Measurements from ENCODE around the gene OR8B12.

Gene OR8B12, protein sequence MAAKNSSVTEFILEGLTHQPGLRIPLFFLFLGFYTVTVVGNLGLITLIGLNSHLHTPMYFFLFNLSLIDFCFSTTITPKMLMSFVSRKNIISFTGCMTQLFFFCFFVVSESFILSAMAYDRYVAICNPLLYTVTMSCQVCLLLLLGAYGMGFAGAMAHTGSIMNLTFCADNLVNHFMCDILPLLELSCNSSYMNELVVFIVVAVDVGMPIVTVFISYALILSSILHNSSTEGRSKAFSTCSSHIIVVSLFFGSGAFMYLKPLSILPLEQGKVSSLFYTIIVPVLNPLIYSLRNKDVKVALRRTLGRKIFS
- 0 reads per million in 2 experiments for total RNA-seq

DNA sequence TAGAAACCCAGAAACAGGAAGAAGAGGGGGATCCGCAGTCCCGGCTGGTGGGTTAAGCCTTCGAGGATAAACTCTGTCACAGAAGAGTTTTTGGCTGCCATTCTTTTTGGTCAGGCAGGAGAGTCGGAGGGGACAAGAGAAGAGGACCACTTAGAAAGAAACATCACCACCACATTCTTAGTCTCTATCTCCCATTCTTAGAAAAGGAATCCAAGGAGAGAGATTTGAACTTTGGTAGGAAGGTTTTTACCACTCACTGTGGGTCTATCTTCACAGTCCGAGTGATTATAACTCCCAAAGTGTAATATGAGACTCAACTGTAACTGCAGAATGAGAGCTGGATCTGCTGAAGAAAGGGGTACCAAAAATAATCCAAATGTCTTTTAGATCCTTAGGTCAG is at the start of gene OR8B12:
Gene OR8B12, minus strand, starts transcription at position 101 of the 400 bp plus-strand sequence. Its CDS starts 0 bp downstream, at position 101.
- DNase-seq (ENCODE audit: low read depth) = no peak

DNA sequence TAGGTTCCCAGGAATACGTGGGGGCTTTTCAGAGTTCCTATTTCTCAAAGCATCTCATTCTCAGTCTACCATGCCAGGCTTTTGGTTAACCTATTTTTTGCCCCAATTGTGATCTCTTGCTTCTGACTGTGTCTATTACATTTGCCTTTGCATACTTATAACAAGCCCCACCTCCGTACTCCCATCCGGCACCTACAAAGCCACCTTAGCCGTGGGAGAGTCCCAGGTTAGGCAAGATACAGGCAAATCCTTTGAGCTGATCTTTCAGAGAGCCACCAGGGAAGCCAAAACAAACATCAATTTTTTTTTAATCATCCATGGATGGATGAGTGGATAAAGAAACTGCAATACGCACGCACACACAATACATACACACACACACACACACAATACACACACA is 49.2 kb upstream of the OR8B12 start:
- DNase-seq (ENCODE audit: low read depth) = no peak

DNA sequence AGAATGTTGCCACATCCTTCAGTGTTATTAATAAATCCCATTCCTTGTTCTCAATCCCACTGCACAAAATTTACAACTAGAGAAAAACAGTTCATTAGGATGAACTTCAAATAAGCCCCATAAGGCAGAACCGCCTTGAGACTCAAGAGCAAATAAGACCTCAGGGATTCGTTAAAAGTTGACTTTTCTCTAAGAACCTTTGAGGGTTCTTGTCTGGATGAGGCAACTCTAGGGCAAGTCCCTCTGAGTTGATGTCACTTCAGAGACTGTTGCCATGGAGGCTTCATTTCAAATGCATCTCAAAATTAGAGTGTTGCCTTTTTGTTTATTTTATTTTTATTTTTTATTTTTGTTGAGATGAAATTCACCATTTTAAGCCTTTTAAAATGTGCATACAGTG is 48.0 kb upstream of the OR8B12 start:
- DNase-seq (ENCODE audit: low read depth) = no peak

GRCh38 chr11:124586238-124586860 is 42.9 kb upstream of the OR8B12 start:
- no peak for DNase-seq (ENCODE audit: low read depth)

DNA sequence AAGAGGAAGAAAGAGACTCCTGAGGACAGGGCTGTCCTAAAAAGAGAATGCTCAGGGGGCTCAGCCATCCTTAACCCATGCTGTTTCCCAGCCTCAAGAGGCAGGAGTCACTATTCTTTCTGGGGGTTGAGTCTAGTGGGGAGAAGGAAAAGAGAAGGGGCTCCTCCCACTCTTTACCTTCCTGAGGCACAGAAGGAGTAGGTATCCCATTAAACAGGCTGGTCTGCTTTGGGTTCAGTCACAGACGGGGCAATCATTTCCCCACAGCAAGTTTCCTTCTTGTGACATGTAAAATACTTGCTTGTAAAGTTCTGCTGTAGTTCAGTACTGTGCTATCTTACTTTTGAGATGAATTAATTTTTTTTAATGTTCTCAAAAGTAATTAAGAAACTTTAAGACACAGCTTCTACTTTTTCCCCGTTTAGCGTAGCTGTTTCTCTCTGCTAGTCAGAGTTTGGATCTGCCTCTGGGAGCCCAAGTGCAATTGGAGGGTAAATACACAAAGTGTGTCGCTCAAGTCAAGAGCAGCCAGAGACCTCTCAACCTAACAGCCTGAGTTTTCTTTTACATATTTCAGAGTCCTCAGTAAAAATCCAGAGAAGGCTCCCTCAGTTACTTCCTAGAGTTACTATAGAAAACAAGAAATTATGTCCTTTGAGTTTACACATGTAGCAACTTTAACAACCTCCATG is 41.4 kb upstream of the OR8B12 start:
- DNase-seq (ENCODE audit: low read depth) = no peak

- no peak for DNase-seq (ENCODE audit: low read depth)
Measured at GRCh38 chr11:124583781-124584180, 40.3 kb upstream of the OR8B12 start.

DNA sequence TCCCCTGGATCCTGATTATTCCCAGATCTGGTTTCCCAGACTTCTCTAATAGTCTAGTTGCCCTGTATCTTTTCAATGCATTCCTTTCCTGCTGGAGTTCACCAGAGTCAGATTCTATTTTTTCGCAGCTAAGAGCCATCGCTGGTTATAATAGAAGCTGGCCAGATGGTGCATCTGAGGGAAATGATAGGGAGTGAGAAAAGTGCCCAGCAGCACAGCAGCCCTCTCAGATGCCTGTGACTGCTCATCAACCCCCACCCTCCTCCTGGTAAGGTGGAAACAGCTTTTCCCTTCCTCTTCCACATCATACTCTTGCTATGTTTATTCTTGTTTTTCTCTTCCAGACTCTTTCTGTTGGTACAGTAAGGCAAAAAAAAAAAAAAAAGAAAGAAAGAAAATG is 39.1 kb upstream of the OR8B12 start:
- DNase-seq (ENCODE audit: low read depth) = no peak

DNA sequence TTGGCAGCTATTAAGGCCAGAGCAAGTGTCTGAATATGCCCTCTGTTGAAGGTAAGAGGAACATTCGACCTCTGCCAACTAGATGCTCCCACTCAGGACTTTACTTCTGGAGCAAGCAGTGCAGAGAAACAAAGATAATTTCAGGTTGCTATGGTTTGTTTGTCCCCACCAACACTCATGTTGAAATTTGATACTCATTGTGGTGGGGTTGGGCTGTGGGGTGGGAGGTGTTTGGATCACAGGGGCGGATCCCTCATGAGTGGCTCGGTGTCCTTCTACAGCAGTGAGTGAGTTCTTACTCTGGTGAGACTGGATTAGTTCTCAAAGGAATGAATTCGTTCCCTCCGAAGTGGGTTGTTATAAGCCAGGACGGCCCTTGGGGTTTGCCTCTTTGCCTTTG is 38.4 kb upstream of the OR8B12 start:
- DNase-seq (ENCODE audit: low read depth) = no peak

DNA sequence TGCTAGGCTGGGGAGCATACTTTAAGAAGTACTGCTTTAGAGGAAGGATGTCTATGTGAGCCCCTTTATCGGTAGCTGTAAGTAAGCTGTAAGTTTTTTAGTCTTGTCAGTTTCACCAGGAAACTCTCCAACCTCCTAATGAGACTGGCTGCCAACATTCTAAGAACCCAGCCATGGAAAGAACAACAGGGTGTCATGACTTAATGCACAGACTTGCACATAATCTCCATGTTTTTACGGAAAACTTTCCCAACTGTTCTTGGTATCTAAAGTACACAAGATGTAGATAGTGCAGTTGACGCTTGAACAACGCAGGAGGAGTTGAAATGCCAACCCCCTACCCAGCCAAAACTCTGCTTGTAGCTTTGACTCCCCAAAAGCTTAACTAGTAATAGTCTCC is 35.3 kb upstream of the OR8B12 start:
- DNase-seq (ENCODE audit: low read depth) = no peak

- no peak for DNase-seq (ENCODE audit: low read depth)
Measured at GRCh38 chr11:124577716-124578427, 34.4 kb upstream of the OR8B12 start.

DNA sequence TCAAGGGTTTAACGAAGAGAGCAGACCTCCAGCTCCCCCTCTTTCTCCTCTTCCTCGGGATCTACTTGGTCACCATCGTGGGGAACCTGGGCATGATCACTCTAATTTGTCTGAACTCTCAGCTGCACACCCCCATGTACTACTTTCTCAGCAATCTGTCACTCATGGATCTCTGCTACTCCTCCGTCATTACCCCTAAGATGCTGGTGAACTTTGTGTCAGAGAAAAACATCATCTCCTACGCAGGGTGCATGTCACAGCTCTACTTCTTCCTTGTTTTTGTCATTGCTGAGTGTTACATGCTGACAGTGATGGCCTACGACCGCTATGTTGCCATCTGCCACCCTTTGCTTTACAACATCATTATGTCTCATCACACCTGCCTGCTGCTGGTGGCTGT is 26.7 kb upstream of the OR8B12 start:
- DNase-seq (ENCODE audit: low read depth) = no peak

- no peak for DNase-seq (ENCODE audit: low read depth)
Measured at GRCh38 chr11:124569697-124570096, 26.2 kb upstream of the OR8B12 start, which contains the start of gene OR8A1. Gene OR8A1, plus strand, starts transcription at chr11:124569997. Its CDS starts 123 bp downstream, at chr11:124570120.

GRCh38 chr11:124556828-124557227 is 13.4 kb upstream of the OR8B12 start:
- DNase-seq (ENCODE audit: low read depth) = no peak

GRCh38 chr11:124551987-124552386 is 8.5 kb upstream of the OR8B12 start:
- DNase-seq (ENCODE audit: low read depth) = no peak

- no peak for DNase-seq (ENCODE audit: low read depth)
Measured at GRCh38 chr11:124551189-124551588, 7.7 kb upstream of the OR8B12 start.

DNA sequence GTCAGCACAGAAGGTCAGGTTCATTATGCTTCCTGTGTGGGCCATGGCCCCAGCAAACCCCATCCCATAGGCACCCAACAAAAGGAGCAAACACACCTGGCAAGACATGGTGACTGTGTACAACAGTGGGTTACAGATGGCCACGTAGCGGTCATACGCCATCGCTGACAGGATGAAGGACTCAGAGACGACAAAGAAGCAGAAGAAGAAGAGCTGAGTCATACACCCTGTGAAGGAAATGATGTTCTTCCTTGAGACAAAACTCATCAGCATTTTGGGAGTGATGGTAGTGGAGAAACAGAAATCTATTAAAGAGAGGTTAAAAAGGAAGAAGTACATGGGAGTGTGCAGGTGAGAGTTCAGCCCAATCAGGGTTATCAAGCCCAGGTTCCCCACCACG is 309 bp downstream of the OR8B12 start:
- DNase-seq (ENCODE audit: low read depth) = no peak

DNA sequence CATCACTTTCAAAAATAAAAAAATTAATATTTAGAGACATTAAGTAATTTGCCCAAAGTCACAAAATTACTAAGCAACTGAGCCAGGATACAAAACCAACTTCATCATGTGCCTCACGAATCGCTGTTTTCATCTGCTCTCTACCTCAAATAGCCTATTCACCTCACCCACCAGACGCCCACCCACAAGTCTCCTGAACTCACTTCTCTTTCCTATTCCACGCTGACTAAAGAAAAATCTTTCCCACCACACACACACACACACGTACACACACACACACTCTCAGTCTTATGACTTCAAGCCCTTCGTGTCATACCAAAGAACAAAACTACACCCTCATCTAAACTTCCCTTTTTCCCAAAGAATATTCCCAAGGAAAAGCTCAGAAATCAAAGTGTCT is 2.2 kb downstream of the OR8B12 start:
- no peak for DNase-seq (ENCODE audit: low read depth)

DNA sequence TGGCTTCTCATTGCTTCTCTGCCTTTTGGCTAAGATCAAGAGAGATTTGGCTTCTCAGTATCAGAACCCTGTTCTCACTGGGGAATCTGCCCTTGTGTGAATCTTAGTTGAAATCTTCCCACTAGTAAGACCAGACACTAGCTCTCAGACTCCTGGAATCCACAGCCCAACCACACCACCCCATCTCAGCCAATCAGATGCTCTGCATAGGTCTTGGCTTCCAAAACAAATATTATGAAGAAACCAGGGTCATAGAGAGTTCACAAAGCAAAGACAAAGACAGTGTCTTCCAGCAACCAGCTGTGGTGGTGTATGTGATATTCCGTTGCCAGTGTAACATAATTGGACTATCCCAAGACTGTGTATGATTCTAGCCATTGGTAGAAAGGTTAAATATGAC is 5.4 kb downstream of the OR8B12 start:
- DNase-seq (ENCODE audit: low read depth) = no peak

GRCh38 chr11:124536520-124536919 is 6.9 kb downstream of the OR8B12 start:
- DNase-seq (ENCODE audit: low read depth) = no peak

GRCh38 chr11:124535552-124536232 is 7.8 kb downstream of the OR8B12 start:
- no peak for DNase-seq (ENCODE audit: low read depth)

GRCh38 chr11:124534051-124534450 is 9.4 kb downstream of the OR8B12 start:
- DNase-seq (ENCODE audit: low read depth) = no peak

DNA sequence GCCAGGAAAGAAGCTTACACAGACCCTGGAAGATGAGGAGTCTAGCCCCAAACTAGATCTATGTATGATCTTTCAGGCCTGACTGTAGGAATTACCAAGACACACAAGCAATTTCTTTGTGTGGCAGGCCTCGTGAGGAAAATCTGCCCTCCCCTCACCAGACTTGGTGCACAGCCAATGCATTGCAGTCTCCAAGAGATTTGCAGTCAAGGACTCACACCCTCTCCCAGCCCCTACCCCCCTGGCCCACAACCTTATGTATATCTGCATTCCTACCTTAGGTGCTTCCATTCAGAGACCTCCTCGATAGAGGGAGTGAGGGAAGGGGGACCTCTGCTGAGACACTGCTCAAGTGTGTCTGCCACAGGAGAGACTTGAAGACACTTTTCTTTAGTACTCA is 9.8 kb downstream of the OR8B12 start:
- DNase-seq (ENCODE audit: low read depth) = no peak

All from T follicular helper cell (primary cell).